Tibial nerve (tissue), 4 donors: ENCODE data around the gene PTPRA. TPM values are rescaled to one million over a fixed set of nuclear protein-coding genes. Genes with fewer than 3 reads are reported as not detected.

Experiments
- DNase-seq, 2 donors: peaks; one replicate each; pipeline ENCODE4 v3.0.0-alpha.2; 2019; ENCODE audit warnings: low spot score in 2 of 2
- H3K27ac ChIP-seq, 4 donors: fragments of 200-600 bp; sonication (generic) in 3 of 4; one replicate each; pipeline ENCODE4 v1.5.1; 2017 to 2019; ENCODE audit warnings: mild to moderate bottlenecking in 1 of 4
- H3K27me3 ChIP-seq, 2 donors: fragments of 200-600 bp; sonication (generic) in 1 of 2; one replicate each; pipeline versions ENCODE4 v1.5.1 to v1.6.0; 2017 to 2019
- H3K36me3 ChIP-seq, 3 donors: fragments of 200-600 bp; sonication (generic); one replicate each; pipeline ENCODE4 v1.5.1; 2018 to 2019
- H3K4me1 ChIP-seq, 4 donors: fragments of 200-600 bp; sonication (generic) in 3 of 4; one replicate each; pipeline ENCODE4 v1.5.1; 2017 to 2019
- H3K4me3 ChIP-seq, 4 donors: fragments of 200-600 bp; sonication (generic) in 3 of 4; one replicate each; pipeline ENCODE4 v1.5.1; 2017 to 2019; ENCODE audit warnings: mild to moderate bottlenecking in 1 of 4, moderate library complexity in 1 of 4
- H3K9me3 ChIP-seq, 4 donors: fragments of 200-600 bp; sonication (generic) in 3 of 4; one replicate each; pipeline ENCODE4 v1.5.1; 2017 to 2019
- CTCF ChIP-seq, 5 experiments: fragments of 200-600 bp in 3 of 5; fragments of 450-650 bp in 2 of 5; sonication (generic) in 3 of 5; IDR thresholded peaks; one replicate each; pipeline ENCODE4 v1.5.1; 2016 to 2019; ENCODE audit warnings: antibody characterized with exemption in 5 of 5, mild to moderate bottlenecking in 3 of 5, moderate library complexity in 2 of 5
- EP300 ChIP-seq, 2 donors: sonication (generic); formaldehyde crosslinking; IDR thresholded peaks; one replicate each; pipeline ENCODE4 v1.6.1; 2017; ENCODE audit warnings: antibody characterized with exemption in 2 of 2, mild to moderate bottlenecking in 1 of 2
- POLR2A ChIP-seq, 2 donors: fragments of 450-650 bp; IDR thresholded peaks; one replicate each; pipeline ENCODE4 v1.6.1; 2017; ENCODE audit warnings: antibody characterized with exemption in 2 of 2, mild to moderate bottlenecking in 2 of 2, moderate library complexity in 2 of 2
- WGBS, 2 donors: methylation state at CpG; one replicate each; pipeline ENCODE4 v1.1.5; 2018; 5-methylcytosine and 5-hydroxymethylcytosine counted together
- total RNA-seq, 4 donors: library from RNA; depleted of rRNA; stranded (reverse); fragments of >200 nt; gene quantifications; one replicate each; pipeline ENCODE4 v1.1.0, GENCODE V29; 2016

The PTPRA gene
- total RNA-seq, 4 donors from 2014 or later: 46.3 to 119 (median 67.4) TPM

DNA sequence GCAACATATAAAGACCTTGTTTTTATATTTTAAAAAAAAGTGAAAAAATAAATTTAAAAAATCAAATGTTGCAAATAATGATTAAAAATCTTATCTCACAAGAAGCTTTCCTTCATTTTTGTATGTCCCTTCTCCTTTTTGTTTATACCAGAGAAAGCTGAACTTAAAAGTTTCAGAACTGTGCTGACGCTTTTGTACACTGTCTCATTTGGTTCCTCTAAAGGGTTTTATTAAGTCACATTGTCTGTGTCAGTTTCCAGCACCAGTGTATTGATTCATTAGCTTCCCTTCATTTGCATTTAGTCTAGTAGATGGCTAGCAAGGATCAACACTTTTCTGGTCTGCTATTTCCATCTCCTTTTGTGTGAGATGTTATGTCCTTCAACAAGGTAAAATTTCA lies 39.5 kb upstream of the PTPRA start:
- no peak overlapping the region for H3K27ac ChIP-seq
- no peak for DNase-seq
- H3K36me3 ChIP-seq: peaks cover 0 to 40% (median 0%) of the 10 kb centered on the region in 3 donors
- H3K4me3 ChIP-seq: no peak overlapping the region
- no peaks in the 10 kb centered on the region for H3K27me3 ChIP-seq
- H3K9me3 ChIP-seq: no peaks in the 10 kb centered on the region
- H3K4me1 ChIP-seq: no peaks in the 10 kb centered on the region
- 68 to 79% methylated on average over 1 of the region's 1 CpG for WGBS, 2 donors
- TF ChIP-seq EP300 (IDR thresholded peaks at IDR 0.05) (no peak), CTCF (IDR thresholded peaks at IDR 0.05) (no peak), POLR2A (IDR thresholded peaks at IDR 0.05) (no peak)

DNA sequence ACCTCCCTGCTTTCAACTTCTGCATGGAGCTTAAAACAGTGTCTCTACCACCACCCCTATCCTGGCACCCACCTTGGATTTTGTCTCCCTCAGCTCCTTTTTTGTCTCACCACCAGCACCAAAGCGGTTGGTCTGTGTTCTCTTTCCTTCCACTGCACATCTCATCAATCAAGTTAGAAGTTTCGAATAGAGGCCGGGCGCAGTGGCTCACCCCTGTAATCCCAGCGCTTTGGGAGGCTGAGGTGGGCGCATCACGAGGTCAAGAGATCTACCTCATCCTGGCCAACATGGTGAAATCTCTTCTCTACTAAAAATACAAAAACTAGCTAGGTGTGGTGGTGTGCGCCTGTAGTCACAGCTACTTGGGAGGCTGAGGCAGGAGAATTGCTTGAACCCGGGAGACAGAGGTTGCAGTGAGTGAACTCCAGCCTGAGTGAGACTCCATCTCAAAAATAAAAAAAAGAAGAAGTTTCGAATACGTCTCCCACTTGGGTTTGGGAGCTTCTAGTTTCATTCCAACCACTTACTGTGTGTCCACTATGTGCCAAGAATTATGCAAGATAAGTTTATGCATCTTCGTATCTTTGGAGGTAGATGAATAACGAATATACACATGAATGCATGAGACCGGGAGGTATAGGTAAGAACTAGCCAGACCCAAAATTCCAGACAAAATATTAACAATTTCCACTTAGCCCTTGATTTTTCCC lies 38.7 kb upstream of the PTPRA start:
- DNase-seq: no peak
- 92 to 96% methylated on average over 14 of the region's 14 CpGs for WGBS, 2 donors
- Histone ChIP-seq H3K4me1 (peaks cover 0 to 6% (median under 1%) of the 10 kb centered on the region in 4 donors), H3K4me3 (no peak overlapping the region), H3K36me3 (peaks cover 0 to 41% (median 0%) of the 10 kb centered on the region in 3 donors), H3K9me3 (no peaks in the 10 kb centered on the region), H3K27ac (no peak overlapping the region), H3K27me3 (no peaks in the 10 kb centered on the region)
- no peak for TF ChIP-seq CTCF (IDR thresholded peaks at IDR 0.05)
- TF ChIP-seq POLR2A (IDR thresholded peaks at IDR 0.05): no peak
- TF ChIP-seq EP300 (IDR thresholded peaks at IDR 0.05): no peak

DNA sequence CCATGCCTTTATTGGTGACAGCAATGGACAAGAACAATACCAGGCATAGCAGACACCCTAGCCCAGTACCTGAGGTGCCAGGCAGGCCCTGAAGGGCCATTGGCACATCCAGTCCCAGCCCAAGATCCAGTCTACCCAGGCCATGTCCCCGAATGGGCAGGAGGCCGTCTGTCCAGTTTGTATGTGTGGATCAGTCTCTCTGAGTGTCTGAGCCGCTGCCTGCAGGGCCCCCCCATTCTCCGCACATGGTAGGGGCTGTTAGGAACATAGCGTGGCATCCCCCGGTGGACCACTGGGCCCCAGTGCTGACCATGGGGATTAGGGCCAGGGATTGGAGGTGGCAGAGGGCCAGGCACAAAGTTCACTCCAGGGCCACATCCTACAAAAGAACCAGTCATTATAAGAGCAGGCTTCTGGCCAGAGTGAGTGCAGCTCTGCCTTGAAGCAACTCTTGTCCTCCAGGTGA lies 37.9 kb upstream of the PTPRA start:
- Histone ChIP-seq H3K27me3 (no peaks in the 10 kb centered on the region), H3K36me3 (peaks cover 0 to 41% (median 0%) of the 10 kb centered on the region in 3 donors), H3K4me1 (peaks cover 0 to 13% (median 3%) of the 10 kb centered on the region in 4 donors), H3K27ac (no peak overlapping the region), H3K9me3 (no peaks in the 10 kb centered on the region), H3K4me3 (no peak overlapping the region)
- TF ChIP-seq EP300 (IDR thresholded peaks at IDR 0.05) (no peak), POLR2A (IDR thresholded peaks at IDR 0.05) (no peak), CTCF (IDR thresholded peaks at IDR 0.05) (no peak)
- WGBS, 2 donors: 66 to 83% methylated on average over 4 to 6 of the region's 6 CpGs
- no peak for DNase-seq

GRCh38 chr20:2836035-2836434 lies 37.2 kb upstream of the PTPRA start:
- TF ChIP-seq POLR2A (IDR thresholded peaks at IDR 0.05): no peak
- no peak for TF ChIP-seq CTCF (IDR thresholded peaks at IDR 0.05)
- no peak for TF ChIP-seq EP300 (IDR thresholded peaks at IDR 0.05)
- H3K36me3 ChIP-seq: peaks cover 0 to 41% (median 0%) of the 10 kb centered on the region in 3 donors
- 82 to 87% methylated on average over 5 of the region's 5 CpGs for WGBS, 2 donors
- no peak overlapping the region for H3K27ac ChIP-seq
- DNase-seq: no peak
- peaks cover 0 to 13% (median 3%) of the 10 kb centered on the region in 4 donors for H3K4me1 ChIP-seq
- no peak overlapping the region for H3K4me3 ChIP-seq
- no peaks in the 10 kb centered on the region for H3K27me3 ChIP-seq
- H3K9me3 ChIP-seq: no peaks in the 10 kb centered on the region

GRCh38 chr20:2837221-2837960 lies 35.9 kb upstream of the PTPRA start:
- DNase-seq: no peak
- Histone ChIP-seq H3K9me3 (no peaks in the 10 kb centered on the region), H3K27me3 (no peaks in the 10 kb centered on the region), H3K27ac (no peak overlapping the region), H3K4me3 (no peak overlapping the region), H3K4me1 (peaks cover 0 to 26% (median 8%) of the 10 kb centered on the region in 4 donors), H3K36me3 (peaks cover 0 to 41% (median 0%) of the 10 kb centered on the region in 3 donors)
- no peak for TF ChIP-seq CTCF (IDR thresholded peaks at IDR 0.05)
- no peak for TF ChIP-seq POLR2A (IDR thresholded peaks at IDR 0.05)
- no peak for TF ChIP-seq EP300 (IDR thresholded peaks at IDR 0.05)
- WGBS, 2 donors: 80% methylated on average over 6 of the region's 6 CpGs
